Islet of Langerhans (tissue), 1 donor: ENCODE data around the gene AZIN2.
A peak's percentile ranks its signal among the peaks of the same experiment; 100 is the strongest.
"Not testable (repeated sequence)": the region's sequence is repeated elsewhere in the genome, so short reads cannot be mapped to it uniquely, and the experiment has no call there.

Source experiments
- FAIRE-seq: peaks from one replicate; lab custom pipeline; 2011; peaks lifted over from hg19 to GRCh38; lab: Jason Lieb, UNC

AZIN2 gene

DNA sequence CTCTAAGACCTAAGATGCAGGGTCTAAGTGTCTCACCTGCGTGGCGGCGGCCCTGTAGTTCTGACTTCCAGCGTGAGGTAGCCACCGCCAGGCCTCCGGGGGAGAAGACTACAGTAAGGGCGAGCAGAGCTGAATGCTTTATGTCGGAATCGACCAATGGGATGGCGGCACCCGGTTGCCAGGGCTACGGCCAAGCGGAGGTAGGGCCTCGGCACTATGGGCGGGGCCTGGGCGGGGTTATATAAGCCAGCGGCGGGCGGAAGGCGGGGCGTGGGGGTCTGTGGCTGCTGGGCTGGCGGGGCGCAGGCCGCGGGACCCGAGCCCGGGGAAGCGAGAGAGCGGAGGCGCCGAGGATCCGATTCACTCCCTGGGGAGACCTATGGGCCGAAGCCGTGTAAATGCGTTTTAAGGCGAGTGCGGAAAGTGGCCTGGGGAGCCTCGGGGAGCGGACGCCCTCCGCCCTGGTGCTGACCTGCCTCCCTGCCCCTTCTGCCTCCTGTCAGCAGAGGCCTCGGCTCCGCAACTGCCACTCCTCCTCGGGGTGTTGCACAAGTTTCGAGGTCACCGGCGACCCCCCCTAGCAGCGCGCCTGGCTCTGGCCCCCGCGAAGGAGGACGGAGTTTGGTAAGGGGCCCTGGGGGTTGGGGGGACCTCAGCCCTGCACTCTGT, at the start of gene AZIN2:
Gene AZIN2, plus strand, starts transcription at position 269 of the 669 bp plus-strand sequence. CDS start 1,097 bp downstream, outside the sequence.
- peak; percentile 21 for FAIRE-seq

- FAIRE-seq: no peak
Measured at GRCh38 chr1:33031506-33031905, 49.4 kb upstream of the AZIN2 start.

GRCh38 chr1:33032126-33032869, 48.7 kb upstream of the AZIN2 start:
- no peak for FAIRE-seq

DNA sequence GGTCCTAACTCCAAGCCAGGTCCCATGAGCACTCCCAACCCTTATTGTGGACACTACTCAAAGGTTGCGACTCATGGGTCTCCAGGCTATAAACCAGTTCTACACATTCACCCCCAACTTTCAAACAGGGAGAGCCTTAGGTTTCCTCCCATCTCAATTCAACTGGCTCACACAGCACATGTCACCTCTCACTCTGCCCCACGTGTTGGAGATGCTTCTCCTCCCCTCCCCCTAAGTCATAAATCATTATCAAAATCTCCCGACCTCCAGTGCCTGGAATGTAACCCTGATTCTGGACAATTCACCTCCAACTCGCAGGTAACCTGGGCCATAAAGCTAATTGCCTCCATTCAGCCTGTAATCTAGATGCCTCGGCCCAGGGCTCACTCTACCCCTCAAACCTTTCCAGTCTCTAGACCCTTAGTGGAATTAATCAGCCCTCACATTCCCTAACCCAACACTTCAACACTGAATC, 44.9 kb upstream of the AZIN2 start:
- no peak for FAIRE-seq

GRCh38 chr1:33036526-33037503, 44.1 kb upstream of the AZIN2 start, which contains the start of gene AK2:
TSS of gene AK2 (minus strand) at chr1:33036883. CDS start at chr1:33036828, 55 bp downstream.
- FAIRE-seq: peak; percentile 41

DNA sequence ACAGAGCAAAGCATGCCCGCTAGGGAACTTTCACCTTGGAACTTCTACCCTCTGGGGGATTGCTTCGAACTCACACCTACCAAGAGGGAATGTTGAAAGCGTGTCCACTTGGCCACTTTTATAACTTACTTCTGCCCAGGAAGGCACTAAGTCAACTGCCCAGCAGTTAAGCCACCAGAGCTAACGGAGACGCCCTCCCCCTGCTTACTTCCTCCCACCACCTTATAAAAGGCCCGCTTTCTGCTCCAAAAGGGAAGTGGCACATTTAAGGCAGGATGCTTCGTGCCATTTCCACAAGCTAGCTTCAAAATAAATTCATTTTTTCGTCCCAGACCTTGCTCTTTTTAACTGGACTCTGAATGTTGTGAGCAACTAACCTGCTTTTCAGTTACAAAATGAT, 41.1 kb upstream of the AZIN2 start:
- no peak for FAIRE-seq

DNA sequence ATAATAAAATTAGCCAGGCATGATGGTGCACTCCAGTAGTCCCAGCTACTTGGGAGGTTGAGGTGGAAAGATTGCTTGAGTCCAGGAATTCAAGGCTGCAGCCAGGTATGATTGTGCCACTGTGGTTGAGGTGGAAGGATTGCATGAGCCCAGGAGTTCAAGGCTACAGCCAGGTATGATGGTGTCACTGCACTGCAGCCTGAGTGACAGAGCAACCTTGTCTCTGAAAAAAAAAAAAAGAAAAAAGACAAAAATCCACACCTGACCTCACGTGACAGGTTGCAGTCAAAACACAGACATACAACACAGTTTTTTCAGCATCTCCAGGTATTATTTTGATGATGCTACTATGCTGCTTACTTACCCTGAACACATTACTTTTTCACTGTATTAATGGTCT, 39.9 kb upstream of the AZIN2 start:
- no peak for FAIRE-seq

DNA sequence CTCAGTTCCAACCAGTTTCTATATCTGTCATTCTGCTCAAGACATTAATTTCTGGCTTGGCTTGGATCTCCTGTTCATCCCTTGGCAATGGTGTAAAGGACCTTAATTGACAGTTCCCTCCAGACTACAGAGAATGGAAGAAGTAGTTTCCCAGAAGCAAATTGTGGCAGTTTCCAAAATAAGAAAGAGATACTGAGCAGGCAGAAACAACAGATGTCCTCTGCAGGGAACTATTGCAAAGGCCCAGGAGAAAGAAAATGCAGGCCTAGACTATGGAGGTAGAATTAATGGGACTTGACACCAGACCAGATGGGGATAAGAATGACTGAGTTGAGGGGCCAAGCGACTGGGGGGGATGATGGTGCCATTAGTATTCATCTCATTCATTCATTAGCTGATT, 38.1 kb upstream of the AZIN2 start:
- no peak for FAIRE-seq

DNA sequence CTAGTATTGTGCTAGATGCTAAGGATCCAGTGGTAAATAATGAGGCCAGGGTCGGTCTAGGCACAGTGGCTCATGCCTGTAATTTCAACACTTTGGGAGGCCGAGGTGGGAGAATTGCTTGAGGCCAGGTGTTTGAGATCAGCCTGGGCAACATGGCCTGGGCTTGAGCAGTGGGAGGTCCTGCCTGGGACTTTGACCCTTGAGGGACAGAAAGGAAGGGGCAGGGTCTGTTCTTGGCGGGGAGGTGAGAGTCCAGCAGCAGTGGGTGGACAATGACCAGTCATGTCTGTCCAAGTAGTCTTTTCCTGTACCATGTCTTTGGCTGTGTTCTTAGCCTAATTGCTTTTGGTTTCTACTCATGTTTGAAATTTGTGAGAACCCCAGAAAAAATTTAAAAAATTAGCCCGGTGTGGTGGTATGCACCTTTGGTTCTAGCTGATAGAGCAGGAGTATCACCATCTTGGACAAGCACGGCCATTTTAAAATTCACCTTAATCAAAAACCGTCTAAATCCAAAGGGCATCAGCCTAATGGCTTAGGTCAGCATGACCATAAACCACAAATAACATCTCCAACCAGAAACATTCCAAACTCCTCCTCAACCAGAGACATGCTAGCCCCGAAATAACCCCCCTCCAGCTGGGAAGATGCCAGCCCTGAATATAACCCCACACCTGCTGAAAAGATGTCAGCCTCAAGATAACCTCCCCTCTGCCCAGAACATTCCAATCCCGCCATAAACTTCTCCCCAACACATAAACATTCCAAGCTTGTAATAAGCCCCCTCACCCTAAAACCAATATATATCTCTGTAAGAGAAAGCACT, 37.5 kb upstream of the AZIN2 start:
- FAIRE-seq: no peak

DNA sequence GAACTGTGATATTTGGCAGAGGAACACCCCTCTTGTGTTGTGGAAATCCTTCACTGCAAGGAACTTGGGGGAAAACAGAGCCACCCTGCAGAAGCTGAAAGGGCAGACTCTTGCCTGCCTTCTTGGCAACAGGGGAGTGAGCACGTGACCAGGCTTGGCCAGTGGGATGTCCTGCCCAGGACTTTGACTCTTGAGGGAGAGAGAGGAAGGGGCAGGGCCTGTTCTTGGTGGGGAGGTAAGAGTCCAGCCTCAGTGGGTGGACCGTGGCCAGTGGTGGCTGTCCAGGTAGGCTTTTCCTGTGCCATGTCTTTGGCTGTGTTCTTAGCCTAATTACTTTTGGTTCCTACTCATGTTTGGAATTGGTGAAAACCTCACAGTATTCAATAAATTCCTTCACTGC, 35.7 kb upstream of the AZIN2 start:
- FAIRE-seq: no peak

GRCh38 chr1:33045814-33046213, 35.1 kb upstream of the AZIN2 start:
- no peak for FAIRE-seq

DNA sequence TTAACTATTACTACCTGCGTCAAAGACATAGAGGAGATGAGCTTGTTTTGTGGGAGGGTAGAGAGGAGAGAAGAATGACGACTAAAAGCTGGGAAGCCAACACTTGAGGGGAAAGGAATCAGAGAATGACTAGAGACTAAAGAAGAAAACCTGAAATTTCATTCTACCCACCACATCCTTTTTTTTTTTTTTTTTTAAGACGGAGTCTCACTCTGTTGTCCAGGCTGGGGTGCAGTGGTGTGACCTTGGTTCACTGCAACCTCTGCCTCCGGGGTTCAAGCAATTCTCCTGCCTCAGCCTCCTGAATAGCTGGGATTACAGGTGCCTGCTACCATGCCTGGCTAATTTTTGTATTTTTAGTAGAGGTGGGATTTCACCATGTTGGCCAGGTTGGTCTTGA, 34.7 kb upstream of the AZIN2 start:
- FAIRE-seq: not testable (repeated sequence)

GRCh38 chr1:33047290-33047689, 33.7 kb upstream of the AZIN2 start:
- FAIRE-seq: no peak

DNA sequence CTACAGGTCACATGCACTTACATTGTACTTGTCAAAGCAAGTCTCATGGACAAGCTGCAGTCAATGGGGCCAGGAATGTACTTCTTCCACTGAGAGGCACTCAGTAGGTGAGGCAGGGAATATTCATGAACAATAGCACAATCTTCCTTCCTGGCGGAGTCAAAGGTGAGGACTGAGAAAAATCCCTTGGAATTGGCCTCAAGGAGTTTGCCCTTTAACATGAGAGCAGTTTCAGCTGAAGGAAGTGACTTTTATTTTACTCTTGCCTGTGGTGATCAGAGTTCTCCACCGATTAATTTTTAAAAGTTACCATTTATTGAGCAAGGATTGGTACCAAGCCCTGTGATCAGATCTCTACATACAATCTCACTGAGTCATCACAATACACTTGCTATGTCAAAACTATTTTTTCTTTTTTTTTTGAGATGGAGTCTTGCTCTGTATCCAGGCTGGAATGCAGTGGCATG, 33.1 kb upstream of the AZIN2 start:
- no peak for FAIRE-seq

GRCh38 chr1:33048426-33048825, 32.5 kb upstream of the AZIN2 start:
- FAIRE-seq: no peak

DNA sequence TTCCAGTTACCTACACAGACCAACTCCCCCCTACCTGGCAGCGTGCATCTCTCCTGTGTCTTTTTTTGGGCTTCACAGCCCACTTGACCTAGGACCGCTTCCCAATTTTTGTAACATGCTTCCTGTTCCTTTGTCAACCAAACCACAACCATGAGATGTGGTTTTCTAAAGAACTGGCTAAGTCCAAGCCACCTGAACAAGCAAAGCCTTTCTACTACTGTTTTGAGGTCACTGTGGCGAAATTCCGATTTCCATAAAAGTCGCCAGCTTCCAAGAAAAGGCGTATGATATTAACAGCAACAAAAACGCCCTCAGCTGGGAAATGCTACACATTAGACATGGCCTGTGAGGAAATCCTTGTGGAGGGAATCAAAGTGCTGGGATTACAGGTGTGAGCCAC, 31.6 kb upstream of the AZIN2 start:
- FAIRE-seq: no peak

DNA sequence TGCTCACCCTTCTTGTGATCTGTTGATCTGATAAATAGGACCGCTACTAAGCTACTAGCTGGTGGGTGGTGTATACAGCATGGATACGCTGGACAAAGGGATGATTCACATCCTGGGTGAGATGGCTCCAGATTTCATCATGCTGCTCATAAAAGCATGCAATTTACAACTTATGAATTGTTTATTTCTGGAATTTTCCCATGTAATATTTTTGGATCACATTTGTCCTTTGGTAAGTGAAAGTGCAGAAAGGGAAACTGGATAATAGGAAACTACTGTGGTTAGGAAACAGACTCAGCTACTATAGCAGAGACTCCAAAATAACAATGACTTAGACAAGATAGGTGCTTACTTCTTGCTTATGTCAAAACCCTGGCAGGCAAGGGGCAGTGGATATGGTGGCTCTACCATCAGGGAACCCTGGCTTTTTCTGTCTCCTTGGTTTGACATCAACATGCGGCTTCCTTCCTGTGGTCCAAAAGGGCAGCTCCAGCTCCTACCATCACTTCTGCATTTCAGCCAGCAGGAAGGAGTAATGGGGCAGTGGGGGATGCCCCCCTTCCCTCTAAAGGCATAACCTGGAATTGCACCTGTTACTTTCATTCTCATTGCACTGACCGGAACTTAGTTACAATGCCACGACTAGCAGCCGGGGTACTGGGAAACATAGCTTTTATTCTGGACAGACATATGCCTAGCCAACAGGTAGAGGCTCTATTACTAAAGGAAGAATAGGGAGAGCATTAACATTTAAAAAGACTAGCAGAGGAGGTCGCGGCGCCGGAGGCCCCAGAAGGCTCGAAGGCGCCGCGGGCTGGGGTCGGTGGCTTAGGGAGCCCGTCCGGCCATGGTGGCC, 30.5 kb upstream of the AZIN2 start:
- no peak for FAIRE-seq

- FAIRE-seq: peak; percentile 65
Measured at GRCh38 chr1:33055210-33056008, 25.5 kb upstream of the AZIN2 start.

DNA sequence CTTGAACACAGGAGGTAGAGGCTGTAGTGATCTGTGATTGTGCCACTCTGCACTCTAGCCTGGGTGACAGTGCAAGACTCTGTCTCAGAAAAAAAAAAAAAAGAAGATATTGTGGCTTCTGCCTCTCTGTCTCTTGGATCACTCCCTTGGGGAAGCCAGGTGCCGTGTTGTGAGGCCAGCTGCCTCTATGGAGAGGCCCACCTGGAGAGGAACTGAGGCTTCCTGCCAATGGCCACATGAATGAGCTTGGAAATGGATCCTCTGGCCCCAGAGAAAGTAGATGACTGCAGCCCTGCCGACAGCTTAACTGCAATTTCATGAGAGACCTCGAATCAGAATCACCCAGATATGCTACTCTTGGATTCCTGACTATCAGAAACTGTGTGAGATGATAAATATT, 24.5 kb upstream of the AZIN2 start:
- FAIRE-seq: no peak

DNA sequence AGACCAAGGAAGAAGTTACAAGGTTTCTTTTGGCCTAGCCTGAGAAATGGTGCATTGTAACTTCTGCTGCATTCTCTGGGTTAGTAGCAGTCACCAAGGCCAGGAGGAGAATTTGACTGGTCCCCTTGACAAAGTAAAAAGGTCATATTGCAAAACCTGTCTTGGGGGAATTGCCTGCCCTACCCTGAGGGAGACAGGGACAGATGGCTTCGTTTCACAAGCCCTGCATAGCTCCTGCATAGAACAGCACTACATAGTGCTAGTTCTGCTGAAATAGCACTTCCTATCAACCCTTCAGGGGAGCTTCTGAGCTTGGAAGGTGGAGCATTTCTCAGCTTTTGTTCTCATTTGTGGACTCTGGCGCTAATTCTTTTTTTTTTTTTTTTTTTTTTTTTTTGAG, 23.9 kb upstream of the AZIN2 start:
- no peak for FAIRE-seq
